Fibroblast of skin of left biceps (primary cell): ENCODE data around the gene REEP3.

Source experiments
- DNase-seq, 2 experiments: peaks; one replicate each; pipeline ENCODE4 v3.0.0-alpha.2; 2013; ENCODE audit warnings: low read depth in 2 of 2

The REEP3 gene

DNA sequence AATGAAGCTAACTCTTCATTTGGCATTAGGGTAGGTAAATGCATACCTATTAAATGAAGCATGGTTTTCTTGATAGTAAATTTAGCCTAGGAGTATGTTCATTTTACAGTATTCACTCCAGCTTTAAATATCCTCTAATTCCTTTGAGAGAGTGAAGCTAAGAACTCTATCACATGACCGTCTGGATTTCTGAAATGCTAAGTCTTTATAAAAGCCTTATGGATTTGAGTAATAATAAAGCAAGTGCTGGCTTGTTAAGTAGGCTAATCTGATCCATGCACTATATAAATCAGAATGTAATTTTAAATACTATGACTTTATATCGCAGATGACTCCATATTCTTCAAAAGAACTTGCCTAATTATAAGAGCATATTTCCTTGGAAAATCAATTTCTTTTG is 64.8 kb downstream of the REEP3 start:
- no peak for DNase-seq

- DNase-seq = no peak
Observed at GRCh38 chr10:63587191-63587590, 66.0 kb downstream of the REEP3 start.

DNA sequence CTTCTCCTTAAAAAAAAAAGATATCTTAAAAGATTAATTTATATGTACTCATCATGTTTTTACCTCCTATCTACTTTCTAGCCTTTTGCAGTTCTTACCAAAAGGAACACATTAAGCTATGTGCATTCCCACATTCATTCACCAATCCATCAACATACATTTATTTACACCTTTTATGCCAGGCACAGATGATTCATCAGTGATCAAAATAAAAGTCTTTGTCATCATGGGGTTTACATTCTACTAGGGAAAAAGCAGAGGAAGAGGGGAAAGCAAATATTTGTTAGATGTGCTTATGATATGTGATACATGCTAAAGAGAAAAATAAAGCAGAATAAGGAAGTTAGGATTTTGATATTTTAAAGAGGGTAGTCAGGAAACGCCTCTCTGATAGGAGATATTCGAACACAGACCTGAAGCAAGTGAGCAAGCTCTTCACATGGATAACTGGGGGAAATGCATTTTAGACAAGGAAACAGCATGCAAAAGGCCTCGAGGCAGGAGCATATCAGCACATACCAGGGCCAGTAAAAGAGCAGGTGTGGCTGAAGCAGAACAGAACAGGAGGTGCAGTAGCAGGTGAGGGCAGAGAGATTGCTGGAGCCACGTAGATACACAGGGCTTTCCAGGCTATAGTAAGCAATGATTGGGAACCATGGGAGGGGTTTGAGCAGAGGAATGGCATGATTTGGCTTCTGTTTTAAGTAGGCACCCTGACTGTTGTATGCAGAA is 67.4 kb downstream of the REEP3 start:
- no peak for DNase-seq

DNA sequence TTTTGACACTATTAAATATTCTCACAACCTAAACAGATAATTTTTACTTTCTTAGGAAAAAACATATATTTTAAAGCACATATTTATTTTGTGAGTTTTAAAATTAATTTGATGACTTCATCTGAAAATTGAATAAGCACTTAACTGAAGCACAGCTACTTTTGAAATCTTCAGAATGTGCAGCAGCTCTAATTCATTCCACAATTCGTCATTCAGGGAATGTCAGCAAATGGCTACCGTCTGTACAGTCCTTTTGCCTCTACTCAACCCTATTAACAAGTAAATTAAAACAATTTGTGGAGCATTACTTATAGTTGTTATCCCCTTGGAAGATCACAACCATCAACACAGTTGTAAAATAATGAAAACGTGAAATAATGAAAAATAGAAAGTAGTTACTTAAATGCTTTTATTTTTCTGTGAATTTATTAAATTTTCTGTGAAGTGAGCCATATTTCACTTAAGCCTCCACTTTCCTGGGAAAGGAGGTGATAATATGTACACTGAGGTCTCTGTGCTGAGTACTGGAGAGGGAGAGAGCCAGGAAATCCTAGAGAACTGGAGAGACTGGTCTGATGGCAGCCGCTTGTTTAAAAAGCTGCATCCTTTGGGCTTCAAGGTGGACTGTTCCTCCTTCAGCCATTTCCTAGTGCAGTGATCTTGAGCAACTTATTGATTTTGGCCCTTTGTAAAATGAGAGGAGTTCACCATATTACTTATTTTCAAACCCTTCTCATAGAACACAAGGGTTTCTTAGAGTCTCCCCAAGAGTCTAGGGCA is 70.6 kb downstream of the REEP3 start:
- no peak for DNase-seq

DNA sequence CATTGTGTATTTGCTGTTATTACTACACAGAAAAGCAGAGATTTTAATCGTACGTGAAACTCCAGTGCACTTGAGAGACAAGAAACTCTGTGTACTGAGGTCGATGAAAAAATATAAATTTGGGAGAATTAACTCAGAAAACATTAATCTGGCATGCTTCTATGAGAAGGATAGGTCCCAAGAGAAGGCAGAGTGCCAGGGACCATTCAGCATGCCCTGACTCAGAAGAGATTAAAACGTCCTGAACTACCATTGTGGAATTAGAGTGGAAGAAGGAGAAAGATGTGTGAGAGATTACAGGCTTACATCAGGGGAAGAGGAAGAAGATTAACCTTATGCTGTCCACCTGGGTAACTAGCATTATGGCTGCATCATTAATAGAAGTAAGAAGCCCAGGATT is 72.4 kb downstream of the REEP3 start:
- no peak for DNase-seq

- DNase-seq = no peak
Observed at GRCh38 chr10:63595072-63595471, 73.9 kb downstream of the REEP3 start.

DNA sequence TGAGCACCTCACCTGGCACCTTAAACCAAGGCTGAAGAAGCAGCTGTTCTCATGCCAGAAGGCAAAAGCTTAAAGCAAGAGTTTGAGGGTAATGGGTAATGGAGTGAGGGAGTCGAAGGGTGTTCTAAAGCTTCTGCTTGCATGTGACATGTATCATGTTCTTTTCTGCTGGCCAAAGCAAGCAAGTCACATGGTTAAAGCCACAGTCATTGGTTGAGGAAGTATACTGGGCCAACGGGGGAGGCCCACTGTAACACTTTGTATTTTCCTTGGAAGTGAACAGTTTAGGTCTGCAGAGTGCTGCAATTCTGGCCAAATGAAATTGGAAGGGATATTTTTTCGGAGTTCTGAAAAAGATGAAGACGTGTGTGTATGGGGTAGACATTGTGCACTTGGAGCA is 75.7 kb downstream of the REEP3 start:
- no peak for DNase-seq

GRCh38 chr10:63600540-63600939 is 79.3 kb downstream of the REEP3 start:
- DNase-seq = no peak

GRCh38 chr10:63603709-63604445 is 82.7 kb downstream of the REEP3 start:
- DNase-seq = no peak

GRCh38 chr10:63605197-63605967 is 84.2 kb downstream of the REEP3 start:
- no peak for DNase-seq

- no peak for DNase-seq
Observed at GRCh38 chr10:63608511-63608910, 87.3 kb downstream of the REEP3 start.

DNA sequence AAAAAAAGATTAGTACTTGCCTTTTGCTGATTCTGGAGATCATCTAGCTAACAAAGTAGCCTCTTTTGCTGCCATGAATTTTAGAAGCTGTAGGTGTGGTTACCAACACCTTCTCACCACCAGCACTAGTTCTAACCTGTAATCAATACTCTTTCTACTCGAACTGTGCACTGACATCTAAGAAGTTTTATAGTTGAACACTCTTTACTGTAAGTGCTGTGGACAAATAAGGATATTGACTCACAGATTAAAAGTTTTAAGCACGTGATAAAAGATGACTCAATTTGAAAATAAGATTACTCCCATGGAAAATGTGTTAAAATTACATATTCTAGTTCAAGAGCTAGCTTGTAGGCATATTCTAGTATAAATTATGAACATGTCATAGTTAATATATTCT is 89.9 kb downstream of the REEP3 start:
- no peak for DNase-seq

DNA sequence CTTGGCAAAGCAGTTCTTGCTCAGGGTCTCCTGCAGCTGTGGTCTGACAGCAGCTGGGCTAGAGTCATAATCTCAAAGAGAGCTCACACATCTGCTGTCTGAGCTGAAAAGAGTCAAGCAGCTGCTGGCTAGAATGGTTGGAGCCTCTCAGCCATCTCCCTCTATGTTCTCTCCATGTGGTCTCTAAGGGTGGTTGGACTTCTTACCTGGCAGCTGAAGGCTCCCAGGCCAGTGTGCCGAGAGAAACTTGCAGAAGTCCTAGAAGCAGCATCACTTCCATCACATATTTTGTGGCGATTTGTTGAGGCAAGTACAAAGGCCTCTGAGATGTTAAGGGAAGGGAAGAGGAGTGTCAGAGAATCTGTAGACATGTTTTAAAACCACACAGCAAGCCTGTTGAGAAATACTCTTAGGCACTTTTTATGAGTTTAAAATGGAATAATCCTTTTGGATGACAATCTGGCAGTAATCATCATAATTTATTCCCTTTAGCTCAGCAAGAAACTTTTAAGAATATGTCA is 93.2 kb downstream of the REEP3 start:
- peak; percentile 72 to 75 for DNase-seq

DNA sequence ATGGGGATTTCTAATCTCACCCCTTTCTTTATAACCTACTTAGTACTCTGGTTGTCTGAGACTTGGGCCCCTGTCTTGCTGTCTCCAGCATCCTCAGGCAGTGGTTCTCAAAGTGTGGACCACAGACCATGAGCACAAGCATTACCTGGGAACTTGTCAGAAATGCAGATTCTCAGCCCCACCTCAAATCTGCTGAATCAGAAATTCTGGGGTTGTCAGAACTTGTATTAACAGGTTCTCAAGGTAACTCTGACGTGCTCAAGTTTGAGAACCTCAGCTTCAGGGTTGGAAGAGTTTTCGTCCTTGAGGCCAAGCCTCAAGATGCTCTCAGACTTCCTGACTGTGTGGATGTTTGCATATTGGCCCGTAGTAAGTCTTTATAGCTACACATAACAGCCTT is 97.4 kb downstream of the REEP3 start:
- DNase-seq = no peak

DNA sequence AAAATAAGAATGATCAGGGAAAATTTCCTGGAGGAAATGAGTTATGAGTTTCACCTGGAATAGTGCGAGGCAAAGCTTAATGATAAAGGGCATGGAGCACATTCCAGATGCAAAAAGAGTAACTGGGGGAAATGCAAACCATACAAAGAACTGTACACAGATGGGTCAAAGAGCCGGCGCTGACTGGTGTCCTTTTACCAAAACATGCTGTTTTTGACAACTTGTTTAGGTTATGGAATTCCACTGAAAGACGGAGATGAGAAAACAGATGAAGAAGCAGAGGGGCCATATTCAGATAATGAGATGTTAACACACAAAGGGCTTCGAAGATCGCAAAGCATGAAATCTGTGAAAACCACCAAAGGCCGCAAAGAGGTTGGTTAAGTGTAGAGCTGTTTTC is 98.2 kb downstream of the REEP3 start:
- no peak for DNase-seq

- DNase-seq = no peak
Observed at GRCh38 chr10:63622097-63622496, 100.9 kb downstream of the REEP3 start.

- no peak for DNase-seq
Observed at GRCh38 chr10:63624701-63625100, 103.5 kb downstream of the REEP3 start.

DNA sequence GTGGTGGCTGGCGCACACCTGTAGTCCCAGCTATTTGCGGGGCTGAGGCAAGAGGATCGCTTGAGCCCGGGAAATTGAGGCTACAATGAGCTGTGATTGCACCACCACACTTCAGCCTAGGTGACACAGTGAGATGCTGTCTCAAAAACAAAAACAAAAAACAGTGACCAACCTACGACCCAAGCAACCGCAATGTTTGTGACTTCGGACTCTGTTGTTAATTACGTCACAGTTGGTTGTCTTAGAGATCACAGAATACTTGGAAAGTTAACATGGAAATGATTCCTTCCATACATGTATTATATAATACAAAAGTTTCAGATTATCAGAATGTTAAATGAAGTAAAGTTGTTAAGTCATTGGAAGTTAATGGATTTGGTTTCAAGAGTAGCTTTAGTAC is 106.2 kb downstream of the REEP3 start:
- no peak for DNase-seq

DNA sequence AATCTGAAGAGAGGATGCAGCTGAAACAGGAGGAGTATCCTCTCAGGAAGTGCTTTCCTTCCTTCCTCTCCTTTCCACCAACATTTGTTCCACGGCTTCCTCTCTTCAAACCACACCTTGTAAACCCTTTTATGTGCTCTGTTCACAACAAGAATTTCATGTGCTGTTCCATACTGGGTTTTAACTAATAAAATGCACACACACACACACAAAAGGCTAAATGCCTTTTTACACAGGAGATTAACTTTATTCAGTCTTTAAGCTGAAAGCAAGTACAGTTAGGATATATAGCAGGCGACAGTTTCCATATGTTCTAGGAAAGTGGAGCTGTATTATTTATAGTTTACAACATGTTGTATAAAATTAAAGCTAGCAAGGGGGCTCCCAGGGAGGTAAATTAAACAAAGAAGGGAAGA is 106.7 kb downstream of the REEP3 start:
- DNase-seq = no peak

- no peak for DNase-seq
Observed at GRCh38 chr10:63628526-63629362, 107.5 kb downstream of the REEP3 start.
